HG03354 (cell line): Measurements from ENCODE around the gene DPH5.
"Not testable (repeated sequence)": the region's sequence is repeated elsewhere in the genome, so short reads cannot be mapped to it uniquely, and the experiment has no call there.

Source experiments
- ATAC-seq: cut with Tn5 transposase; IDR thresholded peaks from one replicate; pipeline ENCODE4 v1.9.1; 2021; ENCODE audit warnings: mild to moderate bottlenecking; ENCODE audit not compliant: unreplicated experiment, poor library complexity, severe bottlenecking

DPH5 gene

DNA sequence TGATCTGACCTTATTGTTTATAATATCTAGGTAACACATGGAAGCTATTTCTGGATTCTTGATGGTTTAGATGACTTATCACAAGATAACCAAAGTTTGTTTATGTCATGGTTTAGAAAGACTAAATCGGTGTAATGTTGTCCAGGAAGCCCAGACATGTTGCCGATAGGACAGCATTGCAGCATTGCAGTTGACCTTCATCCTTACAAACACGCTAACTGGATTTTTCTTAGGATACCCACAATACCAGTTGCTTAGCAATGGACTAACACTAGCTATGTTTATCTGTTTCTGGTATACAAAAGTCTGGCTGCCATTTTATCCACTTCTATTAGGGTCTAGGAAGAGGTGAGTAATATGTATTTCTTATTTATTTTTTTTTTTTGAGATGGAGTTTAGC is 11.7 kb upstream of the DPH5 start:
- ATAC-seq: no peak

DNA sequence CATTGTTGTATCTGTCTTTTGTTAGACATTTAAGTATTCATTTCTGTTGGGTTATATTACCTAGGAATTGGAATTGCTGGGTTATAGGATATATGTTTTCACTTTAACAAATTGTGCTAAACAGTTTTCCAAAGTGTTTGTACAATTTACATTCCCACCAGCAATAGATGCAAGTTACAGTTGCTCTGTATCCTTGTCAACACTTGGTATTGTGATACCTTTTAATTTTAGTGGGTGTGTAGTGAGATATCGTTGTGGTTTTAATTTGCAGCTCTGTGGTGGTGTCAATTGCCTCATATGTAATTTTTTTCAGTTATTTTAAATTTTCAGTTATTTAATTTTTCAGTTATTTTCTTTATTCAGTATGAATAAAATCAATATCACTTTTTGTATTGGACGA is 7.4 kb upstream of the DPH5 start:
- ATAC-seq: no peak

DNA sequence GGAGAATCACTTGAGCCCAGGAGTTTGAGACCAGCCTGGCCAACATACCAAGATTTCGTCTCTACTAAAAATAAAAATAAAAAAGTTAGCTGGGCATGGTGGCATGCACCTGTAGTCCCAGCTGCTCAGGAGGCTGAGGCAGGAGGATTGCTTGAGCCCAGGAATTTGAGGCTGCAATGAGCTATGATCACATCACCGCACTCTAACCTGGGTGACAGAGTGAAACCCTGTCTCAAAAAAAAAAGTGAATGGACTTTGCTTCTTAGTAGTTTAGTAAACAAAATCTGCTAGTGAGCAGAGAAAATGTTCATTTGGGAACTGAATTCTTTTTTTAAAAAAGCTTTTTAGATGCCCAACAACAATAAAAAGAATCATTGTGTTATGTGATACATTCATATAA is 6.5 kb upstream of the DPH5 start:
- not testable (repeated sequence) for ATAC-seq

DNA sequence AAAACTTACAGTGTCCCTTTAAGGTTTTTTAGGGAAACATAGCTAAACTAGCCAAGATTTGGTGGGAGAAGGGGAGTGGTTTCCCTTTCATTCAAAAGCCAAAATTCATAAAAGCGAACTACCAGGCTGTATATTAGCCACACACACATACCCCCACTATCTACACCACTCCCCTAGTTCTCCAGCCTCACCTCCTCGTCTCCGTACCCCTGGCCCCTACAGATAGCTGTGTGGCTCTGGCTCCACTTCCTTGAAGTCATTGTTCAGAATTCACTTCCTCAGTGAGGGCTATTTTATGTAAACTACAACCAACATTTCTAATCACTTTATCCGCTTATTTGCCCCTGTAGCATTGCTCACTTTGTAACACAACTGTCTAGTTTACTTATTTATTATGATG is 5.3 kb upstream of the DPH5 start:
- ATAC-seq: no peak

DNA sequence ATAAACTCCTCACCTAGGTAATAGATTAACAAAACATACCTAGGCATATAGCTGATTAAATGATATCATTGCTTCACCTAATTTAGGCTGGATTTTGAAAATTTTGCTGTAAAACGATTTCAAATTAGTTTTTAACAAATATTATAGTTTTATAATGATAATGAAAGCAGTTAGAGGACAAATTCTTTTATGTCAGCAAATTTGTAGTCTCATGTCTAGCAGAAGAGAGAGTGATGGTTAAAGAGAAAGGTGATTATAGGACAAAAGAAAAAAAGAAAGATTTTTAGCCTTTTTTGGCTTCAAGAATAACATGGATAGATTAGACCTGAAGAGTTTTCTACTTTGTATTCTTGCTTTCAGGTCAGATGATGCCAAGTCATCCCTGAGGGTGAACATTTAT is 3.6 kb upstream of the DPH5 start:
- no peak for ATAC-seq

DNA sequence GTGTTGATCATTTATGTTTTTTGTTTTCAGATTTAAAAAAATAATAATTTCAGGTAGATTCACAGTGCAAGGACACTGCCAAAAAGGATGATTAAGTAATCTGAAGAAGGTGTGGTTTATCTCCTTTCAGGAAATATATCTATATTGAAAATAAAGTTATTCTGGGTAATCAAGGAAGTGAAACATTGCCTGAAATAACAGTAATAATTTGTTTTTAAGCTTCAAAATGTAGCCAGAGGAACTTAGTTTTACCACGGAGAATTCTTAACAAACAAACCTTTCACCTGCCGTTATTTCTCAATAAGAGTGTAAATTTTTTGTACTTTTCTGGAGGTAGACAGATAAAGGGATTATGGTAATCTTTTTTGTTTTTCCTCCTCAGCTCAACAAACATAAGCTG is 2.9 kb upstream of the DPH5 start:
- no peak for ATAC-seq

DNA sequence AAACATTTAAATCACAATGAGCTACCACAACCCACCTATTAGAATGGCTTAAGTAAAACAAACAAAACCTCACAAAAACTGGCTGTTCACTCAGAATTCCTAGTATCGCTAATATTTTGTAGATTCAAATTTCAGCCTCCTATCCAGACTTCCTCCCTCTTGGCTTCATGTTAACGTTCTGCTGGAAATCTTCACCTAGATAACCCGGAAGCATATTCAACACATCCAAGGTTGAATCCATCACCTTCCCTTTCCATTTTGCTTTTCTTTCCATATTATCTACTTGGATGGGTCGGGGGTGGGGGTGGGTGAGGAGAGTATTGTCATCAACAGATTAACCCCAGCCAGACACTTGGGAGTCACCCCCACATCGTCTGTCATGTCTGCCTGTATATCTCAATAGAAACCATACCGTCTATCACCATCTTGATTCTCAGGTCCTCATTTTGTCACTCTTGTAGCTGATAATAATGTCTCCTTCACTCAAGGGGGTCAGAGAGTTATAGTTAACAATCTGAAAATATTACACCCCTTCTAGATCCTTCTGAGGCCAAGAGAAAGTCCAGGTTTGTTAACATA is 1.7 kb upstream of the DPH5 start:
- no peak for ATAC-seq

DNA sequence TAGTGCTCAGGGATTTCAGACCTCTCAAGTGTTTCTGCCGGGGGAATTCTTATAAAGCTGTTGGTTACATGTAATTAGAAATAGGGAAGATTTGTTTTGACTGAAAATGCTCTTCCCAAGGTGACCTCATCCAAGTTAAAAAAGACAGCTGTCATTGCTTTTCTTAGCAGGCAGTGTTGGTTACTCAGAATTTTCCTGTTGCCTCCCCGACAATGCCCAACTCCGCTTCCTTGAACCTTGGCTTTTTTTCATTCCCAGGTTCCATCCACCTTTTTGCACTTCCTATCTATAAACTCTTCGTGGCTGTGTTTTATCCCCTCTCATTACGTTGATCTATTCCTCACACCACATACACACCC is 825 bp upstream of the DPH5 start:
- no peak for ATAC-seq

DNA sequence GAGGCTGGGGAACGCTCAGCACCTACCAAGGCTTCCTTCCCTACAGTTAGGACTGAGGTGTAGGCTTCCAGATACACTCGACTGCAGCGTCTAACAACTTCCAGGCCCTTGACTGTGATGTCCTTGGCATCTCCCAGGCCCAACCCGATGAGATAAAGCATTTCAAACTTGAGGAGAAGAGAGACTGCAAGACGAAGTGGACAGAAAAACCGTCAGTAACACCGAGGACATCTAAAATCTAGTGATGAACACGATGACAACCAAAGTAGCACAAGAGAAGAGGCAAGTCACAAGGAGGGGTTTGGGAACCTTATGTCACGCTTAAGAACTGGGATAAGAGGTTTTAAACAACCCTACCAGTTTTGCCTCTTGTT is 314 bp downstream of the DPH5 start:
- ATAC-seq: peak; percentile 25

DNA sequence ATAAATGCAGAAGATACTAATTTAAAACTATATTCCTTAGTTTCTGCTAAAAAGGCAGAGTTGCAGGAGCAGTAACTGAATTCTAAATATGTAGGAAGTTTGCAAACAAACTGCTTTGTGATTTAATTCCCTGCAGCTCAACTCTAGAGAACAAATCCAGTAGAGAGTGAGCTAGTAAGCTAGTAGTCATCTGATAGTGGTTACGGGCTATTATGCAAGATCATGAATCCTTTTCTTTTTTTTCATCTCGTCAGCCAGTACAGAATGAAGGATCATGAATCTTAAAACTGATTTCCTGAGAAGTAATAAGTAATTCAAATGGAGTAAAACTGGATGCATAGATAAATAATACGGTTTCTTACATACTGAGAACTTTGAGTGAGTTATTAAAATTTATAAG is 3.3 kb downstream of the DPH5 start:
- ATAC-seq: no peak

DNA sequence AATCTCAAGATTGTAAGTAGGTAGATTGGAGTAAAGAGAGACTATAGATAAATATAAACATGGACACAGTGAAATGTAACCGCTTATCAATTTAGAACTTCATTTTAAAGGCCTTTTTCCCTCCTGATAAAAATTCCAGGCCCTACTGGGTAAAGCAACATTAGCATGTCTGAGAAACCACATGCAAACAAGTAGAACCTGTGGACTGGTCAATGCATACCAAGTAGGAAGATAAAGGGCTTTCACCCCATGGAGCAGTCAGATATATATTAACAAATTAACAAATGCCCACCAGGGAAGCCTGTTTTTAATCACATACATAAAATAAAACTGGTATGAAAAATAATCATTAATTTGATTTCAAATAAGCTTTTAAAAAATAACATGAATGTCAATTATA is 8.1 kb downstream of the DPH5 start:
- no peak for ATAC-seq

DNA sequence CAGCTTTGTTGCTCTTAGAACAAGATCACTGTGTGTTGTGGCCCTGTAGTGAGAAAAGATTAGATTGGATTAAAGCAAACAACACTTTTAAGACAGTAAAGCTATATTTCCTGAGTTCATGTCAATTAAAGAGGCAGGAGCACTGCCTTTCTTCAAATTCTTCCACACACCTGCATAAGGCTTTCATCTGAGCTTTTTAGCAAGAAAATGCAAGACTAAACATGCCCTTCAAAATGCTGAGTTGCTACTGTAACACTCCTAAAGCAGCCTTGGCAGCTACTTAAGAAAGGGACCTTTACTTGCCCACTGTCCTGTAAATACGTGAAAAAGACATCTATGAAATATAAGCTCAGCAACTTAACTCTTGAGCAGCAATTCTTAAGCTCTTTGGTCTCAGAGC is 11.8 kb downstream of the DPH5 start:
- no peak for ATAC-seq

DNA sequence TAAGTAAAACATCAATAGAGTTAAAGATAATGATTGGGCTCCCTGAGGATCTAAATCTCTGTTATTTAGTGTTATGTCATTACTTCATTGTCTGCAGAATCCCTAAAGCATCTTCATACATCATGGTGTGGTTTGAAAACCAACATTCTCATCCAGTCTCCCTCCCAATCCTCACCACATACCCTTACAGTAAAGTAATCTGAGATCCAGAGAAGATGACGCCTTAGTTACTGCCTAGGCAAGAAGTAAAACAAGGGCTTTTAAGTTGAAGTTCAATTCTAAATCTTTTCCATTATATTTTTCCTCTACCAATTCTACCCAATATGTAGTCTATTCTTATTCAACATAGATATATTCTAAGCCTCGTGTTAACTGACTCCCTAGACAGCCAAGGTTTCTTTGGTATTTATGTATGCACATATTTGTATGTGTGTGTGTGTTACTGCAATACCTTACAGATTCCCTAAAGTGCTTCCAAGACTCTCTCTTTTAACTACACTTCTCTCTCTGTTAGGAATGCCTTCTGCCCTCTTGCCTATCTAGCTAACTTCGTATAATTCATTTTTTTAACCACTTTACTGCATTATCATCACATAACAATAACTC is 17.3 kb downstream of the DPH5 start:
- ATAC-seq: no peak

DNA sequence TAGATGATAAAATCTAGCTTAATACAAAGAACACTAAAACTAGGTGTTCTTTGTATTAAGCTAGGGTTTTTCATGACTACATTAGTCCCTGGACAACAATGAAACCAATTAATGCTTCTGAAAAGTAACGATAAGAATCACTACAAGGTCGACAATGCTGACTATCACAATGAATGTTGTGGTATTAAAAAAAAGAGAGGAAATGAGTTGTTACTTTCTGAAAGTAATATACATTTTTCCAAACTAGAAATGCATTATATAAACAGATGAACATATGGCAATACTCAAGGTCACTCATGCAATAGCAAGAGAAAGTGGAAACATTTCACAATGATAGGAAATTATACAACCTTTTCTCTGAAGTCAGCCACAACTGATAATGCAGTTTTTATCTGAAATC is 19.0 kb downstream of the DPH5 start:
- no peak for ATAC-seq

DNA sequence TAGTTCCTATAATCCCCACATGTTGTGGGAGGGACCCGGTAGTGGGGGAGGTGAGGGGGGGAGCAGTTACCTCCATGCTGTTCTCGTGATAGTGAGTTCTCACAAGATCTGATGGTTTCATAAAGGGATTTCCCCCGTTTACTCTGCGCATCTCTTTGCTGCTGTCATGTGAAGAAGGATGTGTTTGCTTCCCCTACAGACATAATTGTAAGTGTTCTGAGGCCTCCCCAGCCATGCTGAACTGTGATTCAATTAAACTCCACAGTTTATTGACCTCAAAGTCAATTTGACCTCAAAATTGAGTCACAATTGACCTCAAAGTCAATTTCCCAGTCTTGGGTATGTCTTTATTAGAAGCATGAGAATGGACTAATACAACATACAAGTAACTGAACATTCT is 19.7 kb downstream of the DPH5 start:
- no peak for ATAC-seq

DNA sequence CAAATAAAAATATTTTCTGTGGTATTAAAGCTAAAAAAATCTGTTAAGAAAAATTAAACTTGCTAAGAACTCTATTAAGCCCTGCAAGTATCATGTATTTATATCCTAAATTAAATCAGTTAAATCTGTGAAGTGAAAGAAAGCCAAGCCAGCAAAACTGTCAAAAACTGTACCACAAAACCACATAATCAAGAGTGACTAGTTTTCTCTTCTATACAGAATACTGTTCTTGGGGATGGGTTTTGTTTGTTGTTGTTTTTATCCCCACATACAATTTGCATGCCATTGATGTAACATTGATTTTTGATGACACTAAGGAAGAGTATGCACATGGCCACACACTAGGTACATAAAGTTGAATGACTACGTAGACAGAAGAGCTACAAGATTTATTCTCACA is 20.4 kb downstream of the DPH5 start:
- no peak for ATAC-seq

DNA sequence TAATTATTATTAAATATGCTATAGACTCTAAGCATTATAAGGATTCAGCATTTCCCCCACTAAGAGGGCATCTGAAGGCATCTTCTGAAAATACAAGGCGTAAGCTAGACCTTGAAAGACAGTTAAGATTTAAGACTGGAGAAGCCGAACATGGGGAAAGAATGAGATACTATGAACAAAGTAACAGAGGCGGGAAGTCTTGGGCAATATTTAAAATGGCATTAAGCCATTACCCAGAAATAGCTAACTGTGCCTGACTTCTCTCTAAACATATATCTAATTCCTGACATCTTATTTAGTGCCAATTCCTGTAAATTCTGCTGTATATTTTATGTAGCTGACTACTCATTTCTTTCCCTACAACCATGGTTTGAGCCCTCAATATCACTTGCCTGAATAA is 20.9 kb downstream of the DPH5 start:
- no peak for ATAC-seq

DNA sequence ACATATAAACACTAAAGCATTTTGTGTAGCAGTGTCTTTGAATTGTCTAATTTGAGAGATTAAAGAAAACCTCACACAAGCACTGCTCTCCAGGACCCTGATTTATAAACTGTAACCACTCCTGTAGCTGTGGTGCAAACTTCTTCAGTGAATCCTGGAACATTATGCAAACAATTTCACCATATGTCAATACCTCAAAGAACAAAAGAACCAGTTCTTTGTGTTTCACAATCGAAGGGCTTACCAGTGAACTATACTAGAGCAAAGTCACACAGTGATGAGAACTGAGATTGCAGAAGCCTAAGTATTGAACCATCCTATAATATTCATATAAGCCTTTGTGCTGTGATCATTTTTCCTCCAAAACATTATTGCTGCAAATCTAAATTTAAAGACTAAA is 21.5 kb downstream of the DPH5 start:
- ATAC-seq: no peak

DNA sequence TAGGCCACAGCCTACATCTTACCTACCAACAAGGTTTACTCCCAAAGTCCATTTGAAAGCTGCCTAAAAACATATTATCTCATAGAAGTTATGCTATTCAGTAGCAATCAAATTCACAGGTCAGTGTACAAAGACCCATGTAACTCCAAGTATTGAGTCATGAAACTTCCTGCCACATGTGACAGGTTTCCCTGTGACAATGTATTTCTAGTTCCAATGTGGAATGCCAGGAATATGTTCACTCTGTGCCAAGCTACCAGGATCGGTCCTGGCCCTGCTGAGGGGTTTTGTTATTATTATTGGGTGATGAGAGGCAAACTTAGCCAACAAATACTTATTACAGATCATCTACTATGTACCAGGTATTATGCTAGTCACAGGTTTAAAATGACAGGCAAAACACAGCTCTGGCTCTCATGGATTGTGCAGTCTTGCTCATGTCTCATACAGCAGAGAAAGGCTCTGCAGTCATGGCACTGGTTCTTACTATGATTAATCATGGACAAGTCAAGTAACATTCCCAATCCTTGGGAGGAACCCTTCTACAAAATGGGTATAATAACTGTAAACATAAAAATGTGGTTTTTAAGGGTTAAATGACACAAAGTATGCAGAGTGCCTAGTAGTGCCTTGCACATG is 22.5 kb downstream of the DPH5 start:
- no peak for ATAC-seq

DNA sequence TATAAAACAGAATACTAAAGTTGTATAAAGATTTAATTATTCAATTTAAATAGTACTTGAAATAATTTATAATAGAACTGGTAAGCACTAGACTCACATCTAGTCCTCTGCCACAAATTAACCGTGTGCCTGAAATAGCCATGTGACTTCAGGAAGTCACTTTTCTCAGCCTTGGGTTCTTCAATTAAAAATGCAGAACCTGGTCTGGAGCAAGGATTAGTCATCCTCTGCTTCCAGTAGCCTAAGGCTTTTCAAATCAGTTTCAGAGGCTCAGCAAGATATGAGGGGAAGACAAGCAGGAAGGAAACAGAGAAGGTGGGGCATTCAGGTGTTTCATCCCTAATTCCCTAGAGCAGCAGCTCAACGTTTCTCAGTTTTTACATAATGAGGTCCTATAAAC is 23.0 kb downstream of the DPH5 start:
- no peak for ATAC-seq

DNA sequence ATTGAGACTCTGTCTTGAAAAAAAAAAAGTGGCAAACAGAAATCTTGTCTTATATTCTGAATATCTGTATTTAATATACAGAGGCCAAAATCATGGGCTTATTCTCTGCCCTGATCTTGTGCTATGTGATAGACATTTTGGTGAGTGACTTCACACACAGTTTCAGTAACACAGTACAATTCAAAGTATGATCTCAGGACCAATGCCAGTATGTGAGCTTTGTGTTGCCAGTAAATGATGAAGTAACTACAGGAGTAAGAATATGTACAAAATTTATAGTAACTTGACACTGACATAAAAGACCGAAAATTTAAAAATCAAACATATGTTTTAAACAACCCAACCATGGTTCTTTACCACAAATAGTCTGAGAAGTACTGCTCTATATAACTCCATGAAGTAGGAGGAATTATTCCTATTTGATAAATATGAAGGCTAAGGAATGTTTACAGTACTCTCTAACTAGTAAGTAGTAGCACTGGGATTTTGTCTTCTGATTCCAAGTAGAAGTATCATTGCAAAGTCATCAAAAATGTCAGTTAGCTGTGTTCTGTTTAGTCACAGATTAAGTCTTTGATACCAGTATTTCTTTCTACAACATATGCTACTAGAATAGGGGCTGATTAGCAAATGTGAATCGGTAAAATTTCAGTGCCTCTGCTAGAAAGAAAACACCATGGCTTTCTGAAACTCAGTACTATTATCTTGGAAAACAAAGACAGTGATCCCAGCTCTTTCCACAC is 25.3 kb downstream of the DPH5 start:
- ATAC-seq: no peak
